DMS114 treated with DMSO at 0.1 percent for 48 hours (cell line): ENCODE measurements around the gene HNF4A.

Source experiments
- DNase-seq: peaks from one replicate; lab custom pipeline; 2025; ENCODE audit not compliant: unreplicated experiment; lab: John Stamatoyannopoulos, UW

The HNF4A gene

DNA sequence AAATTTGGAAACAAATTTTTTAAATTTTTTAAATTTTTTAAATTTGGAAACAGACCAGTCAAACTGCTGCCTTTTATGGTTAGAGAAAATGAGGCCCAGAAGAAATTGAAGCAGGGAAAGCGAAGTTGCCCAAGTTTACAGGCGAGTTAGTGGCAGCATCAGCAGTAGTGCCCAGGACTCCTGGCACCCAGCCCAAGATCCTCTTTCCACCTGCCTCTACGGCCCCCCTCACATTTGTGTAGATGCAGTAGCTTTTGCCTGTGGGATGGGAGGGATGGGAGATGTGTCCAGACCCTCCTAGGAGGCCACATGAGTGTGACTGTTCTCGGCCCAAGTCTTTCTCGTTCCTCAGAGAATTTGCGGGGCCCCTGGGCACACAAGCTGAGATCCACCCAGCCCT, 49.8 kb downstream of the HNF4A start:
- DNase-seq = no peak

DNA sequence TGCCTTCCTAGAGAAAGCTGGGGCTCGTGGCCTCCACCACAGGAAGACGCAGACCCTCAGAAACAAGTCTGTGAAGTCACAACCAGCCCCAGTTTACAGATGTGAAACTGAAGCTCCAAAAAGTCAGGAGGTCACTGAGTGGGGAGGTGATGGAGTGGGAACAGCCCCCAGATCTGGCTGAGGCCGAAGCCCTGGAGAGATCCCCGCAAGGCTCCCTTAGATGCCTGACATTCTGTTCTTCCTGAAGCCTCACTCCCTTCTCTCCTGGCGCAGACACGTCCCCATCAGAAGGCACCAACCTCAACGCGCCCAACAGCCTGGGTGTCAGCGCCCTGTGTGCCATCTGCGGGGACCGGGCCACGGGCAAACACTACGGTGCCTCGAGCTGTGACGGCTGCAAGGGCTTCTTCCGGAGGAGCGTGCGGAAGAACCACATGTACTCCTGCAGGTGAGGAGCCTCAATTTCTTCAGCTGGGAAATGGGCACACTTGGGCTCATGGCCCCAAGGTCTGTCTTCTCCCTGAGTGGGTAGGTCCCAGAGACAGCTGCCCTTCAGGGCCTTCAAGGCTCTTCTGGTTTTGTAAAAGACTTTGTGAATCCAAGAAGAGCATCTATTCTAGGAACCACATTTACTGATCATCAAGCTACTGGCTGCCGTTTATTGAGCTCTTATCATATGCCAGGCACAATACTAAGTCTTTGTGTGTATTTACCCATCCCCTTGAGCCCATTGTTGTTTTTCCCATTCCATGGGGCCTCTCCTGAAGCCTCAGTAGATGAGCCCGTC, 50.5 kb downstream of the HNF4A start:
- DNase-seq = no peak

DNA sequence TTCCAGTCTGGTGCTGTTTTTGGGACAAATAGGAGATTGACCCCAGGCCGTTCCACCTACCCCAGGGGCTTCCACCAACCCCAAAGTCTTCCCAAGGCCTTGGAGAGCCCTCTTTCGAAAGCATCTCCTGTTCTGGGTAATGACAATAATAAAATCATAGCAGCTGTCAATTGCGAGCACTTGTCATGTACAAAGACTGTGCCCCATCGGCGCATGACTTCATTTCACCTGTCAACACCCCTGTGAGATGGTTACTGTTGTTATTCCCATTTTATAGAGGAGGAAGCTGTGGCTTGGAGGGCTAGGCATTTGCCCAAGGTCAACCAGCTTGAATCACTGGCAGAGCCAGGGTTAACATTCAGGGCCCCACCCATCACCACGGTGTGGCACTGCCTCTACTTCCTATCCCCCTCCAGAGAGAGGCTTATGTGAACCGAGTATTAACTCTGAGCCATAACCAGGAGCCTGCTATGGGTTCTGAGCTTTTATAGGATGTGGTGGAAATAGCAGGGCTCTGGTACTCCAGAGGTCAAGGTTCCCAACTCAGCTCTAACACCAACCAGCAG, 51.2 kb downstream of the HNF4A start:
- DNase-seq = no peak

DNA sequence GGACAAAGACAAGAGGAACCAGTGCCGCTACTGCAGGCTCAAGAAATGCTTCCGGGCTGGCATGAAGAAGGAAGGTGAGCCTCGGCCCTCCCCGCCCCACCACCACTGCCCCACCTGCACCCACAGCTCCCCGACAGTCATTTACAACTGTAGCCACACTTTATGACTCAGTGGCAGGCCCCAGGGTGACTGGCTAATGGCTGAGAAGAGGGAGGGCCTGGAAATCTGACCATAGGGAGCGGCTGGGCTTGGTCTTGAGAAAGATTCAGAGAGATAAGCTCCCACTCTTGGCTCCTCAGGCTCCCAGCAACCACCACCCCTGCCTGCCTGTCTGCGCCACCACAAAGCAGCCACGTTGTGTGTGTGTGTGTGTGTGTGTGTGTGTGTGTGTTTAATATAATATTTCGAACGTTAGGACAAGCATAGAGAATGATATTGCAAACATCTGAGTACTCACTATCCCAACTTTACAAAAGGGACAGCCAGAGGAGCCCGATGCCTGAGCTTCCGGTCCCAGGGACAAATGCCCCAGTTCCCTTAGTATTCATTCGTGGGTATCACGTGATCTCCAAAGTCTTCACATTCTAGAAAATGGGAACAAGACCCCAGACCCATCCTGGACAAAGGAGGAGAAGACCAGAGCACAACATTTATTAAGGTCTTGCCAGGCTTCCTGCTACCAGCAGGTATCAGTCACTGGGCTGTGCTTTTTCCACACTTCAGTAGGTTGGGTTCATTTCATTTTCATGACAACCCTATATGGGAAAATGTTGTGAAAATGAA, 52.1 kb downstream of the HNF4A start:
- no peak for DNase-seq

DNA sequence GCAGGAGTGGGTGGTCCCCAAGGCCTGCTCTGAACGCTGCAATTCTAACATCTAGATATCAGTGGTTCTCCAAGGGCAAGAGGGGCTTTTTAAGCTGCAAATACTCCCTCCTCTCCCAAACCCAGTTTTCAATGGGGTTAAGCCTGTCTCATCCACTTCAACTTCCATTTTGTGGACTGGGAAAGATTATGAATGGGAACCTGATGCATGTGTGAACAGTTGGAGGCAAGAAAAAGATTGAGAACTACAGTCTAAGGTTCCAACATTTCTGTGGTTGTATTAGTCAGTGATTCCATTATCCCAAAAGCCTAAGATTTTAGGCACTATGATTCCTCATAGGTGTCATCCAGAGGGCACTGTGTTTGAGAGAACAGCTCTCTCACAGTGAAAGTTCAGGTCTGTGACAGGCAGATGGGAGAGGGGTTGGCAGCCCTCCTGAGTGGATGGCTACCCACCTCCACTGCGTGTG, 53.7 kb downstream of the HNF4A start:
- no peak for DNase-seq

DNA sequence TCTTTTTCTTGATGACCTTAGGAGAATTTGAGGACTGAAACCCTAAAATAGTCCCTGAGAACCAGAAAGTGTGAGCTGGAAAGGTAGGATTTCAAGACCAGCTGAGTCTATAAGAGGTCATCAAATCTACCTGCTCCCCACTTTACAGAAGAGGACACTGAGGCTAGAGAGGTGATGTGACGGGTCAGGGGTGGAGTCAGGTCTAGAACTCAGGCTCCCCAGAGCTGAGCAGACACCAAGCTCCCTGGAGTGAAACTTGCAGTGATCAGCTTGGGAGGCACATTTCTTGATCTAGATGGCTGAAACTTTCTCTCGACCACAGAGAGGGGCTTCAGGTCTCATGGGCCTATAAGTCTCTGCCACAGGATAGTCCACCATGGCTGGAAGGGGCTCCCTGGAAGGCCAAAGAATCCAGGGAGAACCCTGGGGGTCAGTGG, 55.1 kb downstream of the HNF4A start:
- no peak for DNase-seq

DNA sequence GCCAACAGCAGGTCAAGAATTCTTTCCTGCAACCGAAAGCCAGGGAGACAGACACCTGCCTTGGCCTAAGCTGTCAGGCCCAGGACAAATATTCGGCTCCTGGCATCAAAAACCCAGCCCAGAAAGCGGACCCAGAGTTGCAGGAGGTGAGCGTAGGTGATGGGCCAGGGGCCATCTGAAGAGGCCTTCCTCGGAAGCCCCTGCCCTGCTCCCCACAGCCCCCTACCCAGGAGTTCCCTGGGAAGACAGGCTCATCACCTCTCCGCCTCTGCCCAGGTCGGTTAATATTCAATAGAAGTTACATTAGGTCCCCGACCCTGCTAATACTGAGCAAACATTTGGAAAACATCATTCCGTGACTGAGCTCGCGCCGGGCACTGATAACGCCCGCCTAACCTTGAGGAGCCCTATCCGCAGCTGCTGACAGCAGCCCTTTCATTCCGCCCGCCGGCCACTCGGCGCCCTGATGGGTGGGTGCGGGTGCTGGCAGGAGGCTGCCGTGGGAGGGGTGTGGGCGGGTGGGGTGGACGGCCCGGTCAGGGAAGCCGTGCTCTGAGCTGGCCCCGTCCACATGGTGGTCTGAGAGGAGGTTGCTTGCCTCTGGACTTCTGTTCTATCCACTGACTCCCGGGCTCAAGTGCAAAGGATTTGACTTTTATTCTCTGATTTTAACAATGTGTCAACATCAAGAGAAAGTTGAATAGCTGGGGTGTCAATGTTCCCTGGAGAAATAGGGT, 55.7 kb downstream of the HNF4A start:
- no peak for DNase-seq

DNA sequence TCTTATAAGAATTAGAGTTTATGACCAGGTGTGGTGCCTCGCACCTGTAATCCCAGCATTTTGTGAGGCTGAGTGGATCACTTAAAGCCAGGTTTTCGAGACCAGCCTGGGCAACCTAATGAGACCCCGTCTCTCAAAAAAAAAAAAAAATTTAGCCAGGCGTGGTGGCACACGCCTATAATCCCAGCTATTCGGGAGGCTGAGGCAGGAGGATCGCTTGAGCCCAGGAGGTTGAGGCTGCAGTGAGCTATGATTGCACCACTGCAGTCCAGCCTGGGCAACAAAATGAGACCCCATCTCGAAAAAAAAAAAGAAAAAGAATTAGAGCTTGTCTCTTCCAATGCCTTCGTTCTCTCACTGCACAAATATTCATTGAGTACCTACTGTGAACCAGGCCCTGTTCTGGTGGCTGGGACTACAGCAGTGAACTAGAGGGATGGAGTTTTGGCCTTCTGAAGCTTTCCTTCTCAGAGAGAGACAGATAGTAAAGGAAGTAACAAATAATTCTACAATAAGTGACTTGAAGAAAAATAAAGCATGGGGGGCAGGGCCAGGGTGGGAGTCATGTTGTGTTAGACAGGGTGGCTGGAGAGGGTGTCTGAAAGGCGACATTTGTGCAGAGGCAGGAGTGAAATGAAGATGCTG, 56.4 kb downstream of the HNF4A start:
- DNase-seq = no peak

DNA sequence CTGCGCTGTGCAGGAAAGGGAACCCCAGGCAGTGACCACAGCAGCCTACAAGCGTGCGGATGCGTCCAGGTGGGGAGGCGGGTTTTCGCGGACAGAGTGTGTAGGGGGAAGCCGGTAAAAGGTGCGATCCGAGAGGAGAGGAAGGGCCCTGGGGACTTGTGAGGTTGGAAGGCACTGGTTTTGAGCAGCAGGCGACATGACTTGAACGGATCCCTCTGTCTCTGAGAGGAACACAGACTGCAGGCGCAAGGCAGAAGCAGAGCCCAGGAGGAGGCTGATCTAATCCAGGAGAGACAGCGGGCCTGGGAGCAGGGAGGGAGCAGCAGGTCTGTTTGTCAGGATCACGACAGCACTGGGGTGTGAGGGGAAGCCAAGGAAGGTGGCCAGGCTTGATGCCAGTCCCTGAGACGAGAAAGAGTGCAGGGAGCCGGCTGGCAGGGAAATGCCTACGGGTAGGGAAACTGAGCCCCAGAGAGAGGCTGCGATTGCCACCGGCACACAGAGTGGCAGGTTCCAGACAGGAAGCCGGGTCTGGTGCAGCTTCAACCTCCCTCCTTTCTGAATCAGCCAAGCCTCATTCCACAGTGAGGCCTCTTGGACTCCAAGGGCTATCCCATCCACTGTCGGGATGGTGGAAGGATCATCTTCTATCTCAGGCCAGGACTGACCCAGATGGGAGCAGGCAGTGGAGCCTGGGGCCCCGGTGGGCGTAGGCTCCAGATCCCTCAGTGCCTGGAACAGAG, 57.1 kb downstream of the HNF4A start:
- DNase-seq = no peak

DNA sequence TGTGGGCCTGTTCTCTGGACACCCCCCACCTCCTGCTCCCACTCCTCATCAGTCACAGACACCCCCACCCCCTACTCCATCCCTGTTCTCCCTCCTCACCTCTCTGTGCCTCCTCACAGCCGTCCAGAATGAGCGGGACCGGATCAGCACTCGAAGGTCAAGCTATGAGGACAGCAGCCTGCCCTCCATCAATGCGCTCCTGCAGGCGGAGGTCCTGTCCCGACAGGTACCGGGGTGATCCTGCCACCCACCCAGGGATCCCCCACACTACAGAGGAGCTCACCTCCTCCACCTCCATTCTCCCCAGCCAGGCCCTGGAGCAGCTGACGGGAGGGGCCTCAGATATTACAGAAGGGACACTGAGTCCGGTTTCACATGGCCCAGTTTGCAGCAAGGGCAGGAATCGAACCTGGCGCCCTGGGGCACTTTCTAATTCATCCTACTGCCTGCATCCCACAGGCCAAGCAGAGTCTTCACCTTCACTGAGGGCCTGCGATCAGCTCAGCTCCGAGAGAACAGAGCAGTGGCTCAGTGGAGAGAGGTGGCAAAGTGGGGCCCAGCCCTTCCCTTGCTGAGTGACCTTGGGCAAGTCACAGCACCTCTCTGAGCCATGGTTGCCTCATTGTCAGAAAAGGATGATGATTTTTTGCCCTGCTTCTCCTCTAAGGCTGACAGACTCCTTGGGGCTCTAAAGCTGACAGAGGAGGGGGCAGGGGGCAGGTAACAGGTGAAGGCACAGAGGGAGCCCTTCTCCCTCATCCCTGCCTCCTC, 58.3 kb downstream of the HNF4A start:
- DNase-seq = no peak

DNA sequence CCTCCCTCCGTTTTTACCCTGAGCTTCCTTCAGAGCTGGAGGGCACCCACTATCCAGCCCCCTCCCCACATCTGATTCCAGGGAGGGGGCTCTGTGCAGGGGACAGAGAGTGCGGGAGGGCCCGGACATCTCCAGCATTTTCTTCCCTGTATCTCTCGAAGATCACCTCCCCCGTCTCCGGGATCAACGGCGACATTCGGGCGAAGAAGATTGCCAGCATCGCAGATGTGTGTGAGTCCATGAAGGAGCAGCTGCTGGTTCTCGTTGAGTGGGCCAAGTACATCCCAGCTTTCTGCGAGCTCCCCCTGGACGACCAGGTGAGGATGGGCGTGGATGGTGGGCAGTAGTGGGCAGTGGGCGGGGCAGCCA, 58.8 kb downstream of the HNF4A start:
- DNase-seq = no peak

DNA sequence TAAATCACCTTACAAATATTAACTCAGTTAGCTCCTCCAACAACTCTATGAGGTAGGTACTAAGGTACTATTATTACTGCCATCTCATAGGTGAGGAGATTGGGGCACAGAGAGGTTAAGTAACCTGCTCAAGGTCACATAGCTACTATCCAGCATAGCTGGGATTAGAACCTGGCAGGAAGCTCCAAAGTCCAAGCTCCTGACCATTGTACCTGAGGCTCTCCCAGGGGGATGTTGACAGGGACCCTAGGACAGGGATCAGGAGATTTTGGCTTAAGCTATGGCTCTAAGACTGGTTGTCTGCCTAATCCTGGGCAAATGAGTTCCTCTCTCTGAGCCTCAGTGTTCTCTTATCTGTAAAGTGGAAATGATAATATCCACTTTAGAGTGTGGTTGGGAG, 59.3 kb downstream of the HNF4A start:
- no peak for DNase-seq

DNA sequence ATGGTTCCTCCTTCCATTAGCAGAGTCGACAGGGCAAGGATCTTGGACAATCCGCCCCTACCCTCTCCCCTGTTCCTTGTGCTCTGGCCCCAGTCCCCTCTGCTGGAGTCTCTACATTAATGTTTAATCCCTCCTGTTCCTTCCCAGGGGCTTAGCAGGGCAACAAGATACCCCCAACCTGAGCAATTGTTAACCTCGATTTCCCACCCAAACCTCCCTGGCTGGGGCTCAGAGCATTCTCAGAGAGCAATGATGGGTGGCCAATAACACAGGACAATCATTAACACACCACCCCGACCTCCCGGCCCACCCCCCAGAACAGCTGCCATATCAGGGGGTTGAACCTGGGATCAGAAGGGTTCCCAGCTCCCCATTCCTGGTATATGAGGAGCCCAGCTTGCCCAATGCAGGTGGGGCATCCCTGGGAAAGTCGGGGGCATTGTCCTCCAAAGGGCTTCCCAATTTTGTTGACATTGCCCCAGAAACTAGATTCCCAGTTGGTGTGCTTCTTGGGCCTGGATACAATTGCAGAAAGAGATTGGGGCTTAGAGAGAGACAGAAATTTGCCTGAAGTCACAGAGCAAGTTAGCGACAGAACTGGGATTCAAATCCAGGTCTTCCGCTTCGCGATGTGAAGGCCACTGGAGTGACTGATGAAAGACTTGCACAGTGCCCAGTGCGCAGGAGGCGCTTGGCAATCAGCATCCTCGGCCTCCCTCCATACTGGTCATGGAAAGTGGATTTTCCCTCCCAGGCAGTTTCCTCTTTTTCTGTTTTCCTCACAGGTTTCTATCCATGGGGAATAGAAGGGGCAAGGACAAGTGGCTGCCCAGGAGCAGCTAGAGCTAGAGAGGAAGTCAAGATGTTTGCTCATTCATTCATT, 60.6 kb downstream of the HNF4A start:
- no peak for DNase-seq

DNA sequence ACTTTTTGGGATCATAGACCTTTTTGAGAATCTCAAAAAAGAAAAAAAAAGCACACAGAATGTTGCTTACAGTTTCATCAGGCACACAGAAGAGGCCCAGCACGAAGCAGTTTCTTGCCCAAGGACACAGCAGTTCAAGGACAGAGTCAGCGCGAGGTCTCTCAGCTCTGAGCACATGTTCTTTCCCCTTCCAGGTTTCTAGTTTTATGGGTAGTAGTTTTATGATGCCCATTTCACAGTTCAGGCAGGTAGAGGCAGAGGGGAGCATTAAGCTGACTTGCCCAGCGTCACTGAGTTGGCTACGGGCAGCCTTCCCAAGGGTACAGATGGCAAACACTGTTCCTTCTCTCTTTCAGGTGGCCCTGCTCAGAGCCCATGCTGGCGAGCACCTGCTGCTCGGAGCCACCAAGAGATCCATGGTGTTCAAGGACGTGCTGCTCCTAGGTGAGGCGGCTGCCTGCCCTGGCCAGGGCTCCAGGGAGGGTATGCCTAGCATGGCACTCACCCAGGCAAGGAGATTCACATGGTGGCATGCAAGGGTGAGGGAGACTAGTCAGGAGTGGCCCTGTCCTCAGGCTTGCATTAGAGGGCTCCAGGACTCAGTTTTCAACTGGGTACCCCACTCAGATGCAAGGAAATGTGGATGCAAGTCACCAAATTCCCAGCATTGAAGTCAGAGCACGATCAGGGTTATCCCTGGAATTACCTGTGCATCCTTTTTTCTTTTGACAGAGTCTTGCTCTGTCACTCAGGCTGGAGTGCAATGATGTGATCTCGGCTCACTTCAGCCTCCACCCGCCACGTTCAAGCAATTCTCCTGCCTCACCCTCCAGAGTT, 62.8 kb downstream of the HNF4A start:
- no peak for DNase-seq

DNA sequence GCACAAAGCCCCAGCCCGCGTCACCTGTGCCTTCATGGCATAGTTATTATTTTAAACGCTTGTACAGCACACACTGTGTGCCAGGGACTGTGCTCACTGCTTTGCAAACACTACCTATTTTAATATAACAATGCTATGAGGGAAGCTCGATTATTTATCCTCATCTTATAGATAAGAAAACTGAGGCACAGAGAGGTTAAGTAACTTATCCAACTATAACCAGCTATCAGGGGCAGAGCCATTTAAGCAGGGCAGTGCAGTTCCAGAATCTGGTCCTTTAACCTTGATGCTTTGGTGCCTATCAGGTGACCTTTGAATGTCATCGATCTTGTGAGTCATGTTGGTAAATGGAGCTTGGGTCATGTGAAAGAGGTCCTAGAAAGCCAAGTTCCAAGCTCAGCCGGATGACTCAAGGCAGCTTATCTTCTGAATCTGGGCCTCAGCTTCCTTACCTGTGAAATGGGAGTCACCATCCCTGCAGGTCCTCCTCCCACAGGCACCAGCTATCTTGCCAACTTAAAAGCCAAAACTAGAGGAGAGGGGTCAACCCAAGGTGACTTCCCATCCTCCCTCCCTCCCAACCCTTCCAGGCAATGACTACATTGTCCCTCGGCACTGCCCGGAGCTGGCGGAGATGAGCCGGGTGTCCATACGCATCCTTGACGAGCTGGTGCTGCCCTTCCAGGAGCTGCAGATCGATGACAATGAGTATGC, 63.8 kb downstream of the HNF4A start:
- DNase-seq = no peak

DNA sequence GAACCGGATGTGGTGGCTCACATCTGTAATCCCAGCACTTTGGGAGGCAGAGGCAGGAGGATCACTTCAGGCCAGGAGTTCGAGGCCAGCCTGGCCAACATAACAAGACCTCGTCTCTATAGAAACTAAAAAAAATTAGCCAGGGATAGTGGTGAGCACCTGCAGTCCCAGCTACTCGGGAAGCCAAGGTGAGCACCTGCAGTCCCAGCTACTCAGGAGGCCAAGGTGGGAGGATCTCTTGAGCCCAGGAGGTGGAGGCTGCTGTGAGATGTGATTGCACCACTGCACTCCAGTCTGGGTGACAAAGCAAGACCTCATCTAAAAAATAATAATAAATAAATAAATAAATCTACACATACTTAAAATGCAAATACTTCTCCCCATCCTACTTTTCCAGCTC, 65.0 kb downstream of the HNF4A start:
- DNase-seq = no peak

DNA sequence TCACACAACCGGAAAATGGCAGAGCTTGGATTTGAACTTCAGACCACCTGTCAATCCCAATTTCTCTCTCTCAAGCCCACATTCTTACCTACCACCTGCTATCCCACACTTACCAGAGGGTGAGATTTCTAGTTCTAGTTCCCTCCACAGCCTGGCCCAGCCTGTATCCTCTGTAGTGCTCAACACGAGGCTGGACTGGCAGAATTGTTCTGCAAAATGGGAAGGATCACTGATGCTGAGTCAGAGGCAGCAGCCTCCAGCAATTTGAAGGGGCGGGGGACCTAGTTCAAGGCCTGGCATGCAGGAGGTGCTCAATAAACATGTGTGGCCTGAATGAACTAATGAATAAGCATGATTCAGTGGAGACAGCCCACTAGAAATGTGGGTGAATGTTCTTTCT, 66.6 kb downstream of the HNF4A start:
- DNase-seq = no peak
